GM18502 (cell line): ENCODE data around the gene SOBP.

Experiments
- ATAC-seq: cut with Tn5 transposase; IDR thresholded peaks from one replicate; pipeline ENCODE4 v1.9.1; 2021; ENCODE audit warnings: mild to moderate bottlenecking; ENCODE audit not compliant: unreplicated experiment, poor library complexity

The SOBP gene

GRCh38 chr6:107578642-107579341 is 88.9 kb downstream of the SOBP start:
- no peak for ATAC-seq

GRCh38 chr6:107579456-107580056 is 89.6 kb downstream of the SOBP start:
- no peak for ATAC-seq

GRCh38 chr6:107582086-107582485 is 92.2 kb downstream of the SOBP start:
- ATAC-seq: no peak

- no peak for ATAC-seq
Observed at GRCh38 chr6:107584726-107585125, 94.8 kb downstream of the SOBP start.

- no peak for ATAC-seq
Observed at GRCh38 chr6:107585815-107586435, 96.0 kb downstream of the SOBP start.

GRCh38 chr6:107587451-107587850 is 97.5 kb downstream of the SOBP start:
- ATAC-seq: no peak

- ATAC-seq: no peak
Observed at GRCh38 chr6:107589199-107589598, 99.3 kb downstream of the SOBP start.

GRCh38 chr6:107589934-107590333 is 100.0 kb downstream of the SOBP start:
- ATAC-seq: no peak

- no peak for ATAC-seq
Observed at GRCh38 chr6:107590378-107590777, 100.5 kb downstream of the SOBP start.

- no peak for ATAC-seq
Observed at GRCh38 chr6:107591346-107591745, 101.4 kb downstream of the SOBP start.

- ATAC-seq: no peak
Observed at GRCh38 chr6:107592806-107593205, 102.9 kb downstream of the SOBP start.

GRCh38 chr6:107594736-107595135 is 104.8 kb downstream of the SOBP start:
- ATAC-seq: no peak

GRCh38 chr6:107598091-107598490 is 108.2 kb downstream of the SOBP start:
- no peak for ATAC-seq

- ATAC-seq: no peak
Observed at GRCh38 chr6:107599043-107599442, 109.1 kb downstream of the SOBP start.

GRCh38 chr6:107600121-107600520 is 110.2 kb downstream of the SOBP start:
- ATAC-seq: no peak

GRCh38 chr6:107600936-107601335 is 111.0 kb downstream of the SOBP start:
- no peak for ATAC-seq

- no peak for ATAC-seq
Observed at GRCh38 chr6:107601406-107601805, 111.5 kb downstream of the SOBP start.

GRCh38 chr6:107602321-107603005 is 112.5 kb downstream of the SOBP start:
- ATAC-seq: no peak

- no peak for ATAC-seq
Observed at GRCh38 chr6:107603006-107603370, 113.1 kb downstream of the SOBP start.

GRCh38 chr6:107604549-107604948 is 114.6 kb downstream of the SOBP start:
- ATAC-seq: no peak

GRCh38 chr6:107606407-107606806 is 116.5 kb downstream of the SOBP start:
- ATAC-seq: no peak
